NCI-H345 treated with DMSO at 0.1 percent for 48 hours (cell line): ENCODE data around the gene MYOD1.

Experiments used
- DNase-seq: peaks from one replicate; lab custom pipeline; 2025; ENCODE audit not compliant: unreplicated experiment; lab: John Stamatoyannopoulos, UW

The MYOD1 gene

DNA sequence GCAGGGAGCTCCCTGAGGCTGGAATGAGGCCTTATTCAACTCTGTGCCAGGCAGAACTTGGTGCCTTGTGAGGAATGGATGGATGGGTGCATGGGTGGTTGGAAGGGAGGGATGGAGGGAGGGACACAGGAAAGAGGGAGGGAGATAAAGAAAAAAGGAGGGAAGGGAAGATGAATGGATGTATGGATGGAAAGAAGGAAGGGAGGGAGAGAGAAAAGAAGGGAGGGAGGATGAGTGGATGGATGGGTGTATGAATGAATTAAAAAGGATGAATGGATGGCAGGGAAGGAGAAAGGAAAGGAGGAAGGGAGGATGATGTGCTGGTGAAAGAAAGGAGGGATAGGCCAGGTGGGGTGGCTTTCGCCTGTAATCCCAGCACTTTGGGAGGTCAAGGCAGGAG, 49.8 kb downstream of the MYOD1 start:
- DNase-seq: no peak

- DNase-seq: no peak
These were observed 50.8 kb downstream of the MYOD1 start for GRCh38 chr11:17770048-17770652.

- no peak for DNase-seq
These were observed 51.5 kb downstream of the MYOD1 start for GRCh38 chr11:17770917-17771316.

GRCh38 chr11:17771415-17771814, 52.0 kb downstream of the MYOD1 start:
- no peak for DNase-seq
